K562 (cell line): ENCODE data around the gene VIPR1. TPM values are rescaled to one million over a fixed set of nuclear protein-coding genes. Genes with fewer than 3 reads are reported as not detected.

ENCODE experiments used
- ATAC-seq: fragments of 200-7000 bp; cut with Tn5 transposase; 3 replicates; pipeline ENCODE4 v1.9.1; 2020; ENCODE audit warnings: moderate library complexity
- BruUV-seq: library from RNA; stranded (reverse); fragments of 400-500 nt; replicated peaks from 2 replicates; lab custom pipeline; 2021; lab: Mats Ljungman, UMichigan
- CTCF ChIA-PET: fragments of 300-600 bp; formaldehyde crosslinking; extraction: SDS; loops from one replicate; lab custom pipeline; 2021; ENCODE audit warnings: low intra/inter-chr PET ratio; lab: Yijun Ruan, JAX
- POLR2A ChIA-PET: fragments of 300-600, 350-650 bp; sonication (Branson Sonifier 250); formaldehyde crosslinking; extraction: SDS; loops from one replicate; lab custom pipeline; 2021; ENCODE audit warnings: antibody characterized with exemption, inconsistent platforms; lab: Yijun Ruan, JAX
- DNase-seq, 4 experiments: peaks; one replicate each; pipeline versions ENCODE4 v3.0.0 to v3.0.0-alpha.2; 2011 to 2018; ENCODE audit warnings: low spot score in 3 of 4, mixed read lengths in 3 of 4; ENCODE audit errors: extremely low read depth in 1 of 4
- FAIRE-seq: peaks from 2 replicates; lab custom pipeline; 2011; peaks lifted over from hg19 to GRCh38; lab: Jason Lieb, UNC
- H2AFZ ChIP-seq: 2 replicates; pipeline ENCODE4 v1.6.0; 2011; ENCODE audit warnings: low read depth, low read length, control low read depth, inconsistent platforms
- H3K27ac ChIP-seq: fragments of 200-600 bp; 3 replicates; pipeline ENCODE4 v1.8.0; 2011; ENCODE audit warnings: low read depth, mild to moderate bottlenecking, control low read depth, inconsistent platforms, low read length, moderate library complexity, mixed read lengths; ENCODE audit errors: extremely low read depth
- H3K27me3 ChIP-seq, 2 experiments: fragments of 300-600 bp in 1 of 2; 2 replicates in 1 of 2; 3 replicates in 1 of 2; pipeline versions ENCODE4 v1.6.0 to v1.8.0; 2011; ENCODE audit warnings: inconsistent platforms in 2 of 2, low read length in 2 of 2, mild to moderate bottlenecking in 1 of 2, mixed read lengths in 1 of 2, moderate library complexity in 1 of 2; ENCODE audit not compliant: control insufficient read depth in 2 of 2, insufficient read depth in 2 of 2
- H3K36me3 ChIP-seq: fragments of 300-600 bp; 3 replicates; pipeline ENCODE4 v1.8.0; 2011; ENCODE audit warnings: mild to moderate bottlenecking, low read length, inconsistent platforms; ENCODE audit not compliant: control insufficient read depth, insufficient read depth
- H3K4me1 ChIP-seq, 2 experiments: fragments of 200-600 bp in 1 of 2; replicated peaks in 1 of 2; 2 replicates in 1 of 2; 3 replicates in 1 of 2; pipeline versions ENCODE4 v1.5.1 to v1.8.0; 2011; ENCODE audit warnings: inconsistent platforms in 2 of 2, low read length in 2 of 2, mild to moderate bottlenecking in 1 of 2, mixed read lengths in 1 of 2, moderate library complexity in 1 of 2; ENCODE audit not compliant: control insufficient read depth in 2 of 2, insufficient read depth in 2 of 2
- H3K4me2 ChIP-seq: 2 replicates; pipeline ENCODE4 v1.6.1; 2011; ENCODE audit warnings: low read length, control low read depth, inconsistent platforms, mixed read lengths; ENCODE audit not compliant: insufficient read depth
- H3K4me3 ChIP-seq: fragments of 200-600 bp; sonication (generic), shearing (Covaris generic); 2 replicates; pipeline ENCODE4 v1.5.1; 2016; ENCODE audit warnings: control low read depth, inconsistent platforms
- H3K79me2 ChIP-seq: fragments of 200-600 bp; 3 replicates; pipeline ENCODE4 v1.8.0; 2011; ENCODE audit warnings: low read length, inconsistent platforms; ENCODE audit not compliant: control insufficient read depth, insufficient read depth
- H3K9ac ChIP-seq, 2 experiments: 2 replicates each; pipeline versions ENCODE4 v1.6.0 to v1.6.1; 2011; ENCODE audit warnings: low read depth in 2 of 2, low read length in 2 of 2, control low read depth in 1 of 2, inconsistent platforms in 1 of 2, mild to moderate bottlenecking in 1 of 2, mixed read lengths in 1 of 2; ENCODE audit not compliant: insufficient read depth in 1 of 2
- H3K9me1 ChIP-seq: one replicate; pipeline ENCODE4 v1.6.0; 2011; ENCODE audit warnings: inconsistent platforms, mild to moderate bottlenecking, low read length, moderate library complexity; ENCODE audit not compliant: control insufficient read depth, insufficient read depth
- H3K9me3 ChIP-seq: replicated peaks from 2 replicates; pipeline ENCODE4 v1.5.1; 2011; ENCODE audit warnings: low read depth, low read length, inconsistent platforms; ENCODE audit not compliant: control insufficient read depth, insufficient read depth
- H4K20me1 ChIP-seq: replicated peaks from 2 replicates; pipeline ENCODE4 v1.6.1; 2011; ENCODE audit warnings: low read length, inconsistent platforms, mixed read lengths; ENCODE audit not compliant: control insufficient read depth, insufficient read depth
- BHLHE40 ChIP-seq: IDR thresholded peaks from 2 replicates; pipeline ENCODE4 v1.6.1; 2011; ENCODE audit warnings: low read length, improper control_type of control experiment
- BRF2 ChIP-seq: IDR thresholded peaks from 3 replicates; pipeline ENCODE4 v1.6.1; 2011; ENCODE audit warnings: borderline replicate concordance, mild to moderate bottlenecking; ENCODE audit not compliant: insufficient read length, insufficient read depth
- CTCF ChIP-seq, 3 experiments: IDR thresholded peaks in 2 of 3; conservative IDR thresholded peaks in 1 of 3; 2 replicates each; pipeline ENCODE4 v1.5.1; 2011 to 2012; ENCODE audit warnings: low read length in 3 of 3, mild to moderate bottlenecking in 3 of 3, control low read depth in 2 of 3, improper control_type of control experiment in 1 of 3, inconsistent platforms in 1 of 3, low read depth in 1 of 3, mixed read lengths in 1 of 3, moderate library complexity in 1 of 3; ENCODE audit not compliant: insufficient read depth in 2 of 3
- CTCFL ChIP-seq: IDR thresholded peaks from 2 replicates; pipeline ENCODE4 v1.6.1; 2011; ENCODE audit warnings: borderline replicate concordance, low read depth, mild to moderate bottlenecking, moderate library complexity, low read length; ENCODE audit not compliant: insufficient read depth, poor library complexity, severe bottlenecking
- DDX20 ChIP-seq: fragments of 450-650 bp; IDR thresholded peaks from 2 replicates; pipeline ENCODE4 v1.6.1; 2016; ENCODE audit warnings: missing genetic modification characterization, low read depth, mild to moderate bottlenecking, missing compliant biosample characterization, moderate library complexity
- HMG20A ChIP-seq: fragments of 450-650 bp; formaldehyde crosslinking; conservative IDR thresholded peaks from 2 replicates; pipeline ENCODE4 v1.4.0; 2020; ENCODE audit warnings: mild to moderate bottlenecking, mixed read lengths
- KLF6 ChIP-seq: fragments of 250-450 bp; sonication (Bioruptor Pico); IDR thresholded peaks from 2 replicates; pipeline ENCODE4 v1.4.0; 2020; ENCODE audit warnings: mild to moderate bottlenecking, moderate library complexity, borderline replicate concordance
- MCM2 ChIP-seq: fragments of 450-650 bp; IDR thresholded peaks from 2 replicates; pipeline ENCODE4 v1.6.1; 2017; ENCODE audit warnings: low read depth, mild to moderate bottlenecking
- PTRF ChIP-seq: fragments of 450-650 bp; IDR thresholded peaks from 2 replicates; pipeline ENCODE4 v1.6.1; 2016; ENCODE audit warnings: mild to moderate bottlenecking, missing genetic modification characterization, missing compliant biosample characterization
- SP1 ChIP-seq: sonication (generic); formaldehyde crosslinking; IDR thresholded peaks from 2 replicates; pipeline ENCODE4 v1.8.1; 2022; ENCODE audit warnings: mild to moderate bottlenecking, missing genetic modification reagents
- ZBTB33 ChIP-seq: sonication (generic); formaldehyde crosslinking; IDR thresholded peaks from 2 replicates; pipeline ENCODE4 v1.8.1; 2023; ENCODE audit warnings: mild to moderate bottlenecking, missing genetic modification reagents
- ZNF232 ChIP-seq: sonication (generic); formaldehyde crosslinking; IDR thresholded peaks from 2 replicates; pipeline ENCODE4 v1.8.0; 2022; ENCODE audit warnings: mild to moderate bottlenecking, missing genetic modification reagents
- WGBS: fragments of 100-300 bp; shearing (Covaris generic); methylation state at CpG from one replicate; pipeline ENCODE4 v1.1.6; 2016; ENCODE audit warnings: low coverage, mixed read lengths; ENCODE audit not compliant: insufficient coverage; ENCODE audit errors: missing lambda C conversion rate; 5-methylcytosine and 5-hydroxymethylcytosine counted together
- in situ Hi-C: fragments of 300-500 bp; cut with MboI; formaldehyde crosslinking; loops from 4 replicates; pipeline ENCODE4 v1.15.0; 2018; ENCODE audit warnings: inconsistent platforms, mixed read lengths
- intact Hi-C: fragments of 100-400 bp; cut with micrococcal nuclease; formaldehyde crosslinking; loops from 2 replicates; pipeline ENCODE4 v1.14.2; 2022
- polyA plus RNA-seq, 8 experiments: library from polyadenylated mRNA; depleted of rRNA in 4 of 8; stranded (reverse) in 5 of 8; unstranded in 3 of 8; fragments of >200 nt; fragmentation: Nextera tagmentation in 2 of 8; fragmentation: Illumina TruSeq in 1 of 8; extraction: Ambion mirVana in 2 of 8; extraction: Trizol in 1 of 8; gene quantifications; 2 replicates each; pipeline versions ENCODE4 v1.2.1 to v1.2.3, GENCODE V29; 2011 to 2014; ENCODE audit warnings: inconsistent platforms in 1 of 8, missing spikeins in 1 of 8
- total RNA-seq, 7 experiments: library from RNA; depleted of rRNA in 6 of 7; stranded (reverse); fragments of >200 nt in 6 of 7; fragmentation: Illumina TruSeq in 2 of 7; extraction: Trizol in 2 of 7; gene quantifications; 2 replicates each; pipeline versions ENCODE4 v1.2.1 to v1.2.3, GENCODE V29; 2011 to 2021; ENCODE audit warnings: low replicate concordance in 1 of 7

VIPR1 gene
- total and polyA plus RNA-seq, 9 of the 15 experiments (the other 6 are each of a cell fraction or from before 2014, with no cell fraction given), result 0.04 to 0.38 (median 0.12) TPM; not detected in 3

GRCh38 chr3:42539871-42540714, 37.6 kb downstream of the VIPR1 start:
- in situ Hi-C loops, result loop anchor here (5.0 kb wide), 1 partner anchor 293 kb away; no protein-coding TSS in a partner anchor
- POLR2A ChIA-PET, result interaction anchor here (0.7 kb wide), 1 partner anchor 19 kb away, joined by 4 read pairs; no protein-coding TSS in a partner anchor
- no peaks in the 10 kb centered on the region for H3K79me2 ChIP-seq
- peaks cover 13% of the 10 kb centered on the region for H4K20me1 ChIP-seq
- H3K4me3 ChIP-seq, result no peak overlapping the region
- H3K4me1 ChIP-seq, result peaks cover 0 to 6% of the 10 kb centered on the region in 2 experiments; a peak in 2 of 5 replicates
- CTCF ChIA-PET, result interaction anchor here (0.6 to 1.3 kb wide), 4 partner anchors 39 to 310 kb away, joined by 3 to 11 read pairs (median 6); no protein-coding TSS in a partner anchor
- intact Hi-C loops, result loop anchor here (1.0 to 5.0 kb wide), 3 partner anchors 39 to 648 kb away; no protein-coding TSS in a partner anchor
- peaks cover 0 to 12% of the 10 kb centered on the region in 2 experiments; a peak in 2 of 5 replicates for H3K27me3 ChIP-seq
- H3K36me3 ChIP-seq, result no peaks in the 10 kb centered on the region
- no peak overlapping the region for H3K27ac ChIP-seq
- ATAC-seq, result peak; percentile 85
- no peak overlapping the region for H2AFZ ChIP-seq
- no peak overlapping the region for H3K4me2 ChIP-seq
- H3K9me1 ChIP-seq, result no peaks in the 10 kb centered on the region
- no TSS peak for BruUV-seq
- H3K9me3 ChIP-seq, result no peaks in the 10 kb centered on the region
- FAIRE-seq, result peak; percentile 86
- DNase-seq, result peak; percentile 80 to 94 (median 89)
- WGBS, result 9% methylated on average over 14 of the region's 14 CpGs
- no peak overlapping the region for H3K9ac ChIP-seq
- TF ChIP-seq SP1 (peak; percentile 12; the same call in 1 of the 2 replicates), CTCFL (peak; percentile 28), KLF6 (CRISPR knock-in tag) (no peak), BRF2 (no peak), MCM2 (no peak), HMG20A (no peak), DDX20 (no peak), ZNF232 (CRISPR knock-in tag) (0 out of 2 replicates have a peak, but pooled peaks have one; percentile 26), PTRF (tag) (no peak), CTCF (IDR thresholded peaks at IDR 0.05 in 2 of 3, conservative IDR thresholded peaks at IDR 0.05 in 1 of 3; ENCODE audit: insufficient read depth in 2 of 3, low read depth in 1 of 3, low read length in 3 of 3) (peak; percentile 81 to 91 (median 85)), ZBTB33 (CRISPR knock-in tag) (no peak), BHLHE40 (no peak)
